IMR-90 (cell line): Measurements from ENCODE around the gene GPC5. TPM values are rescaled to one million over a fixed set of nuclear protein-coding genes. Genes with fewer than 3 reads are reported as not detected.

Source experiments
- ATAC-seq: fragments of 200-7000 bp; cut with Tn5 transposase; 2 replicates; pipeline ENCODE4 v1.9.1; 2020; ENCODE audit warnings: low read depth, mild to moderate bottlenecking, moderate library complexity
- BruUV-seq: library from RNA; stranded (reverse); fragments of 400-500 nt; replicated peaks from 2 replicates; lab custom pipeline; 2021; lab: Mats Ljungman, UMichigan
- CTCF ChIA-PET: fragments of 300-600 bp; formaldehyde crosslinking; extraction: SDS; loops from one replicate; lab custom pipeline; 2021; ENCODE audit warnings: antibody characterized with exemption; lab: Yijun Ruan, JAX
- POLR2A ChIA-PET: fragments of 300-600 bp; sonication (Branson Sonifier 250); formaldehyde crosslinking; loops from one replicate; lab custom pipeline; 2022; ENCODE audit warnings: antibody characterized with exemption; ENCODE audit not compliant: unreplicated experiment; lab: Charles Lee
- DNase-seq: peaks from one replicate; pipeline ENCODE4 v3.0.0; 2013
- H2AFZ ChIP-seq: replicated peaks from 2 replicates; pipeline ENCODE3; 2013; ENCODE audit warnings: low read length, mild to moderate bottlenecking; ENCODE audit not compliant: poor library complexity
- H2AK5ac ChIP-seq: 2 replicates; pipeline ENCODE4 v1.6.1; 2013; ENCODE audit warnings: low read depth, low read length, inconsistent platforms
- H2AK9ac ChIP-seq: replicated peaks from 2 replicates; pipeline ENCODE3; 2013; ENCODE audit warnings: mild to moderate bottlenecking, low read depth, low read length, moderate library complexity; ENCODE audit not compliant: poor library complexity
- H2BK120ac ChIP-seq: 2 replicates; pipeline ENCODE4 v1.6.1; 2013; ENCODE audit warnings: low read depth, low read length, inconsistent platforms
- H2BK15ac ChIP-seq: 3 replicates; pipeline ENCODE4 v1.6.1; 2013; ENCODE audit warnings: low read depth, low read length, inconsistent platforms
- H2BK20ac ChIP-seq: 2 replicates; pipeline ENCODE4 v1.6.1; 2013; ENCODE audit warnings: low read depth, mild to moderate bottlenecking, inconsistent platforms, low read length, moderate library complexity
- H2BK5ac ChIP-seq: 2 replicates; pipeline ENCODE4 v1.6.1; 2013; ENCODE audit warnings: mild to moderate bottlenecking, low read depth, low read length, inconsistent platforms; ENCODE audit not compliant: poor library complexity, severe bottlenecking
- H3K14ac ChIP-seq: replicated peaks from 2 replicates; pipeline ENCODE4 v1.6.1; 2013; ENCODE audit warnings: low read depth, low read length, inconsistent platforms
- H3K18ac ChIP-seq: 2 replicates; pipeline ENCODE4 v1.6.1; 2013; ENCODE audit warnings: low read depth, low read length, control low read depth
- H3K23ac ChIP-seq: 2 replicates; pipeline ENCODE4 v1.6.1; 2013; ENCODE audit warnings: low read depth, low read length, inconsistent platforms
- H3K27ac ChIP-seq: 2 replicates; pipeline ENCODE4 v1.5.1; 2013; ENCODE audit warnings: mild to moderate bottlenecking, control low read depth, low read length; ENCODE audit not compliant: insufficient read depth
- H3K27me3 ChIP-seq: 2 replicates; pipeline ENCODE4 v1.6.1; 2013; ENCODE audit warnings: low read length; ENCODE audit not compliant: control insufficient read depth, insufficient read depth
- H3K36me3 ChIP-seq: 2 replicates; pipeline ENCODE4 v1.6.1; 2013; ENCODE audit warnings: low read length, mixed read lengths; ENCODE audit not compliant: control insufficient read depth, insufficient read depth
- H3K4ac ChIP-seq: 2 replicates; pipeline ENCODE4 v1.6.1; 2013; ENCODE audit warnings: low read depth, low read length, inconsistent platforms
- H3K4me1 ChIP-seq: 2 replicates; pipeline ENCODE4 v1.6.1; 2013; ENCODE audit warnings: low read length, mixed read lengths; ENCODE audit not compliant: control insufficient read depth, insufficient read depth
- H3K4me2 ChIP-seq: 2 replicates; pipeline ENCODE4 v1.6.1; 2013; ENCODE audit warnings: low read depth, mild to moderate bottlenecking, control low read depth, low read length, moderate library complexity
- H3K4me3 ChIP-seq: 2 replicates; pipeline ENCODE4 v1.5.1; 2013; ENCODE audit warnings: low read depth, mild to moderate bottlenecking, control low read depth, low read length, moderate library complexity; ENCODE audit not compliant: insufficient read depth
- H3K56ac ChIP-seq: 2 replicates; pipeline ENCODE4 v1.6.1; 2013; ENCODE audit warnings: low read length, inconsistent platforms; ENCODE audit not compliant: insufficient read depth; ENCODE audit errors: extremely low read depth
- H3K79me1 ChIP-seq, 2 experiments: 2 replicates each; pipeline ENCODE4 v1.6.1; 2013; ENCODE audit warnings: low read length in 2 of 2, inconsistent platforms in 1 of 2, low read depth in 1 of 2
- H3K9ac ChIP-seq: 2 replicates; pipeline ENCODE4 v1.6.1; 2013; ENCODE audit warnings: low read depth, low read length, control low read depth
- H3K9me1 ChIP-seq: 2 replicates; pipeline ENCODE4 v1.6.1; 2013; ENCODE audit warnings: low read length, inconsistent platforms; ENCODE audit not compliant: insufficient read depth
- H3K9me3 ChIP-seq: 2 replicates; pipeline ENCODE4 v1.6.1; 2013; ENCODE audit warnings: low read length; ENCODE audit not compliant: control insufficient read depth, insufficient read depth
- H4K20me1 ChIP-seq: 2 replicates; pipeline ENCODE4 v1.6.1; 2013; ENCODE audit warnings: low read length, inconsistent platforms; ENCODE audit not compliant: insufficient read depth
- H4K5ac ChIP-seq: 2 replicates; pipeline ENCODE4 v1.6.1; 2013; ENCODE audit warnings: mild to moderate bottlenecking, low read depth, low read length, control low read depth
- H4K8ac ChIP-seq, 2 experiments: 2 replicates each; pipeline ENCODE4 v1.6.1; 2013; ENCODE audit warnings: low read depth in 2 of 2, low read length in 2 of 2, control low read depth in 1 of 2, inconsistent platforms in 1 of 2
- H4K91ac ChIP-seq: 2 replicates; pipeline ENCODE4 v1.6.1; 2013; ENCODE audit warnings: low read depth, low read length, inconsistent platforms; ENCODE audit not compliant: insufficient read depth
- BHLHE40 ChIP-seq: fragments of 150-350 bp; IDR thresholded peaks from 2 replicates; pipeline ENCODE4 v1.6.1; 2016; ENCODE audit warnings: mild to moderate bottlenecking, low read depth, low read length
- CHD1 ChIP-seq: IDR thresholded peaks from 2 replicates; pipeline ENCODE4 v1.6.1; 2012; ENCODE audit warnings: low read depth, low read length, improper control_type of control experiment
- CTCF ChIP-seq: conservative IDR thresholded peaks from 2 replicates; pipeline ENCODE4 v1.5.1; 2012; ENCODE audit warnings: mild to moderate bottlenecking, low read depth, low read length, improper control_type of control experiment
- ELK1 ChIP-seq: fragments of 150-350 bp; IDR thresholded peaks from 2 replicates; pipeline ENCODE4 v1.6.1; 2016; ENCODE audit warnings: low read depth, mild to moderate bottlenecking, low read length, moderate library complexity, borderline replicate concordance
- FOS ChIP-seq: fragments of 150-350 bp; IDR thresholded peaks from 2 replicates; pipeline ENCODE4 v1.6.1; 2016; ENCODE audit warnings: low read depth, low read length
- MAFK ChIP-seq: IDR thresholded peaks from 2 replicates; pipeline ENCODE4 v1.6.1; 2012; ENCODE audit warnings: low read depth, low read length, improper control_type of control experiment
- MAZ ChIP-seq: IDR thresholded peaks from 2 replicates; pipeline ENCODE4 v1.6.1; 2012; ENCODE audit warnings: low read depth, mild to moderate bottlenecking, low read length, improper control_type of control experiment, moderate library complexity, borderline replicate concordance
- MXI1 ChIP-seq: IDR thresholded peaks from 2 replicates; pipeline ENCODE4 v1.6.1; 2012; ENCODE audit warnings: low read depth, mild to moderate bottlenecking, low read length, moderate library complexity, borderline replicate concordance
- NFE2L2 ChIP-seq: fragments of 150-350 bp; IDR thresholded peaks from 2 replicates; pipeline ENCODE4 v1.6.1; 2016; ENCODE audit warnings: low read depth, mild to moderate bottlenecking, low read length
- POLR2A ChIP-seq: IDR thresholded peaks from 2 replicates; pipeline ENCODE4 v1.6.1; 2012; ENCODE audit warnings: mild to moderate bottlenecking, low read depth, low read length
- RAD21 ChIP-seq: IDR thresholded peaks from 2 replicates; pipeline ENCODE4 v1.6.1; 2012; ENCODE audit warnings: low read length, improper control_type of control experiment
- RCOR1 ChIP-seq: IDR thresholded peaks from 2 replicates; pipeline ENCODE4 v1.6.1; 2012; ENCODE audit warnings: mild to moderate bottlenecking, low read length, improper control_type of control experiment; ENCODE audit not compliant: insufficient replicate concordance
- RFX5 ChIP-seq: IDR thresholded peaks from 2 replicates; pipeline ENCODE4 v1.8.0; 2012; ENCODE audit warnings: low read depth, mild to moderate bottlenecking, low read length, moderate library complexity
- SMC3 ChIP-seq: fragments of 150-350 bp; IDR thresholded peaks from 2 replicates; pipeline ENCODE4 v1.6.1; 2016; ENCODE audit warnings: low read depth, mild to moderate bottlenecking, antibody characterized with exemption, low read length, moderate library complexity
- USF2 ChIP-seq: fragments of 150-350 bp; IDR thresholded peaks from 2 replicates; pipeline ENCODE4 v1.6.1; 2017; ENCODE audit warnings: mild to moderate bottlenecking, antibody characterized with exemption, low read length, low read depth
- dilution Hi-C: fragments of 300-500 bp; cut with HindIII; formaldehyde crosslinking; loops from one replicate; pipeline ENCODE4 v1.14.3; 2018; ENCODE audit warnings: low sequenced_read_pairs; ENCODE audit not compliant: unreplicated experiment
- in situ Hi-C: fragments of 300-500 bp; cut with MboI; formaldehyde crosslinking; loops from 3 replicates; pipeline ENCODE4 v1.14.3; 2019; ENCODE audit warnings: low sequenced_read_pairs, inconsistent platforms, mixed read lengths
- intact Hi-C: fragments of 100-400 bp; cut with micrococcal nuclease; formaldehyde crosslinking; loops from 2 replicates; pipeline ENCODE4 v1.10.0; 2022
- polyA plus RNA-seq, 3 experiments: library from polyadenylated mRNA; depleted of rRNA; stranded (reverse); fragments of >200 nt; gene quantifications; 2 replicates each; pipeline ENCODE4 v1.2.3, GENCODE V29; 2012; ENCODE audit warnings: low replicate concordance in 1 of 3
- total RNA-seq: library from RNA; depleted of rRNA; stranded (reverse); fragments of >200 nt; gene quantifications from 2 replicates; pipeline ENCODE4 v1.2.3, GENCODE V29; 2012

Gene GPC5
- total and polyA plus RNA-seq, 2 of the 4 experiments (the other 2 are of a cell fraction): 0.94 to 1.8 TPM

- Histone ChIP-seq H3K9me3 (no peaks in the 10 kb centered on the region), H2BK120ac (no peak overlapping the region), H4K91ac (no peak overlapping the region), H2AK9ac (no peak overlapping the region), H3K9ac (no peak overlapping the region), H3K18ac (no peak overlapping the region), H3K4me1 (no peaks in the 10 kb centered on the region), H3K27ac (no peak overlapping the region), H3K36me3 (no peaks in the 10 kb centered on the region), H3K56ac (no peak overlapping the region), H3K4ac (no peak overlapping the region), H2BK20ac (no peak overlapping the region), H3K14ac (no peak overlapping the region), H2AK5ac (no peak overlapping the region), H4K20me1 (no peaks in the 10 kb centered on the region), H3K4me2 (no peak overlapping the region), H3K9me1 (no peaks in the 10 kb centered on the region), H3K79me1 (no peaks in the 10 kb centered on the region), H3K4me3 (no peak overlapping the region), H4K8ac (no peak overlapping the region), H3K27me3 (no peaks in the 10 kb centered on the region; the same call in 1 of the 2 replicates), H2BK15ac (no peak overlapping the region), H2BK5ac (no peak overlapping the region), H3K23ac (no peak overlapping the region), H4K5ac (no peak overlapping the region), H2AFZ (no peak overlapping the region)
- ATAC-seq (no peak), DNase-seq (no peak)
- no peak for TF ChIP-seq NFE2L2
- TF ChIP-seq SMC3: no peak
- TF ChIP-seq CTCF: no peak
- TF ChIP-seq POLR2A: no peak
- TF ChIP-seq RCOR1: no peak
- no peak for TF ChIP-seq RFX5
- TF ChIP-seq CHD1: no peak
- no peak for TF ChIP-seq RAD21
- TF ChIP-seq MAFK: no peak
- no peak for TF ChIP-seq MAZ
- TF ChIP-seq USF2: no peak
- no peak for TF ChIP-seq ELK1
- no peak for TF ChIP-seq FOS
- TF ChIP-seq BHLHE40: no peak
- no peak for TF ChIP-seq MXI1
- CTCF ChIA-PET: no interaction called here
- intact Hi-C loops (no loop called here), in situ Hi-C loops (no loop called here), dilution Hi-C loops (no loop called here)
- no TSS peak for BruUV-seq
- POLR2A ChIA-PET: no interaction called here
These were observed 1062.1 kb downstream of the GPC5 start for GRCh38 chr13:92460479-92460878.
